GM21717 (cell line): Measurements from ENCODE around the gene PTPN12.
"Not testable (repeated sequence)": the region's sequence is repeated elsewhere in the genome, so short reads cannot be mapped to it uniquely, and the experiment has no call there.

Source experiments
- ATAC-seq: cut with Tn5 transposase; IDR thresholded peaks from one replicate; pipeline ENCODE4 v1.9.1; 2021; ENCODE audit warnings: mild to moderate bottlenecking, moderate library complexity; ENCODE audit not compliant: unreplicated experiment

Gene PTPN12

DNA sequence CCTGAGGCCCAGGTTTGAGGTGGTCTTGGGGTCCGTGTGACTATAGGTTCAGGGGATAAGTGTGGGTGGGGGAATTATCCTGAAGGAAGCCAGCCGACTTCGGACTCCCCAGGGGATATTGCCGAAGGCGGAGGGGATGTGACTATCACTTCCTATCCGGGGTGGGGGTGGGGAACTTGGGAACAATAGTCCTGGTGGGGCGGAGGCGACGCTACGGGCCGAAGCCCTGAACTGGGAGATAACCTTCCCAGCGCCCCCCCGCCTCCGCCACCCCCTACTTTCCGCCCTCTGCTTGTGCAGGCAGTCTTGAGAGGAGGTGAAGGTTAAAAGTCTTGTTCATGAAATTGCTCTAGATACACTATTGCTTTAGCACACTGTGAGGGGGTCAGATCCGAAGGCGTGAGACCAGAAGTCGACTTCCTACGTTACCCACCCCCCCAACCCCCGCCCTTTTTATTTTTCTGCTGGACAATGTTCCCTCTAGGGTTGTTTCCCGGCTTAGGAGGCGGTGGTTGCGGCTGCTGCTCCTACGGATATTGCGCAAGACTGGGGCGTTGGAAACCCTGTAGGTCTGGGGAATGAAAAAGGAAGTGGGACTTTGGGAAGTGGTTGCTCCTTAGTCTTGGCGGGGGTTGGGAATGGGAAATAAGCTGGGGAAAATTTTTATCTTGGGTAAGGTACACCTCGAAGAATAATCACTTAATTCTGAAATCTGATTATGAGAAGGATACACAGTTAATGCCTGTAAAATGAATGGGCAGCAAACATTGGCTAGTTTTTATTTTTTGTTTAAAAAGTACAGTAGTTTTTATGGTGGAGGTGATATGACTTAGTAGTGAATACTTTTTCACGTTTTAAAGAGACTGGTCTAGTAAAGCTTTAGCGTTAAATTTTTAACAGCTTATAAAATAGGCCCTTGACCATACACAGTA lies 1.5 kb downstream of the PTPN12 start:
- peak; percentile 3 for ATAC-seq

DNA sequence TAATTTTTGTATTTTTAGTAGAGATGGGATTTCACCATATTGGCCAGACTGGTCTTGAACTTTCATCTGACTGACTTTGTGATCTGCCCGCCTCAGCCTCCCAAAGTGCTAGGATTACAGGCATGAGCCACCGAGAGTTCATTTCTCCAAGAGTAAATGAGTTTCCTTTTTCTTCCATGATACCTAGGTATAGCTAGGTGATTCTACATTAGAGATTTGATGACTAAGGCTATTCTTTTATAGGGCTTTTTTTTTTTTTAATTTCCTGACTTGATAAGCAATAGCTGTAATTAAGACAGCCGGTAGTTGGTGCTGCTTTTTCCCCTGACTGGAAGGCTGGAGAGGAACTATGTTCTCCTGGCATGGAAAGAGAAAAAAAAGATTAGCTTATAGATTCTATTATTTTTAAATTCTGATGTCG lies 3.3 kb downstream of the PTPN12 start:
- ATAC-seq, result no peak

DNA sequence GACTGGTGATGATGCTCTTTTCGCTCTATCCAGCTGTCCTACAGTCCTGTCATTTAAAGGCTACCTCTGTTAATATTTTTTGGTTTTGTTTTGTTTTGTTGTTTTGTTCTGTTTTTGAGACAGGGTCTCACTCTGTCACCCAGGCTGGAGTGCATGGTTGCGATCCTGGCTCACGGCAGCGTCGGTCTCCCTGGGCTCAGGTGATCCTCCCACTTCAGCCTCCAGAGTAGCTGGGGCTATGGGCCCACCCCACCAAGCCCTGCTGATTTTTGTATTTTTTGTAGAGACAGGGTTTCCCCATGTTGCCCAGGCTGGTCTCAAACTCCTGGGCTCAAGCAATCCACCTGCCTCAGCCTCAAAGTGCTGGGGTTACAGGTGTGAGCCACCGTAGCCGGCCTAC lies 3.9 kb downstream of the PTPN12 start:
- ATAC-seq, result not testable (repeated sequence)

DNA sequence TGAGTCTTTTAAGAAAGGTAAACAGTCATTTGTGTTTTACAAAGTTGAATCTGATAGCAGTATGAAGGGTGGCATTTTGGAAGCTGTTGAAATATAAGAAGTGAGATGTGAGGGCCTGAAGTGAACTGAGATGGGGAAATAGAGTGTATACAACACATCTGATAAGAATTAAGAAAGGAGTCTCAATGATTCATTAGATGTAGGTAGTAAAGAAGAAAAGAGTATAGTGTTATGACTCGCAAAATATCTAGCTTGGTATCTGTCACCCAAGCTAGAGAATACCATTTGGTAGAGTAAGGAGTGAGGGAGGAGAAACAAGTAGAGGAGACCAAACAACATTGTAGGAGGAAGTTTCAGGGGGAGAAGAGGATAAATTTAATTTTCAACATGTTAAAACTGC lies 5.3 kb downstream of the PTPN12 start:
- ATAC-seq, result no peak

DNA sequence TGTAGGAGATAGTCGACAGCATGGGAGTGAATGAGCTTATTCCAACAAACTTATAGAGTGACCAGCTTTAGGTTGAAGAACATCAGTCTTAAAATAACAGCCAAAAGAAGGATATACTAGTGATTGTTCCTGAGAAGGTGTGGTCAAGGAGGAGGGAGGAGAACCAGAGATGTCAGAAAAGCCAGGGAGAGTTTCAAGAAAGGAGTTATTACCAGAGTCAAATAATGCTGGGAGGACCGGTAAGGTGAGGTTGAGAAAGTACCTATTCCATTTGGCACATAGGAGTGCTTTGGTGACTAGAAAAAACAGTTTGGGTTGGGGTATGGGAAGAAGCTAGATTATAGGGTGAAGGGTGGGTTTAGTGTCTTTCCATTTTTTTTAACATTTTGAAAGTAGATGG lies 5.8 kb downstream of the PTPN12 start:
- ATAC-seq, result no peak

DNA sequence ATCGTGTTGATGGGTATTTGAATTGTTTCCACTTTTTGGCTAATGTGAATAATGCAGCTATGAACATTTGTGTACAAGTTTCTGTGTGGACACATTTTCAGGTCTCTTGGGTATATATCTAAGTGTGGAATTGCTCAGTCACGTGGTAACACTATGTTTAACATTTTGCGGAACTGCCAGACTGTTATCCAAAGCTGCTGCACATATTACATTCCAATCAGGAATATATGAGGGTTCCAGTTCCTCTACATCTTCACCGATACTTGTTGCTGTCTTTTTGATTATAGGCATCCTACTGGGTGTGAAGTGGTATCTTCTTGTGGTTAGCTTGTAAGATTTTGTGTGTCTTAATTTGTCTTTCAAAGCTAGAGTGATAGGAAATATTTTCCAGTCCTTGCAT lies 6.8 kb downstream of the PTPN12 start:
- no peak for ATAC-seq

DNA sequence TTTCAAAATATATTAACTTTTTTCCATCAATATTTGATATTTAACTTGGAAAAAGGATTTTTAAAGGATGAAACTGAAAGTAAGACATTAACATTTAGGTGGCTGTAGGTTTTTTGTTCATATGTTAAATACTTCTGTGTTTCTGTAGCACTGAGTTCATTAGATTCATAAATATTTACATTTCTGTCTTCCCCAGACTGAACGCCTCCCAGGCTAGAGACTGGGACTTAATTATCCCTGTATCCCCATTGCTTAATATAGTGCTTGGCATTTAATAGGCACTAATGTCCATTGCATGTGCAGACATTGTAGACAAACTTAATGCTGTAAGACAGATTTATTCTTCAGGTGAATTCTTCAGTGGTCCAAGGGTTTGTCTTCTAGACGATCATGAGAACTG lies 7.4 kb downstream of the PTPN12 start:
- ATAC-seq, result no peak

DNA sequence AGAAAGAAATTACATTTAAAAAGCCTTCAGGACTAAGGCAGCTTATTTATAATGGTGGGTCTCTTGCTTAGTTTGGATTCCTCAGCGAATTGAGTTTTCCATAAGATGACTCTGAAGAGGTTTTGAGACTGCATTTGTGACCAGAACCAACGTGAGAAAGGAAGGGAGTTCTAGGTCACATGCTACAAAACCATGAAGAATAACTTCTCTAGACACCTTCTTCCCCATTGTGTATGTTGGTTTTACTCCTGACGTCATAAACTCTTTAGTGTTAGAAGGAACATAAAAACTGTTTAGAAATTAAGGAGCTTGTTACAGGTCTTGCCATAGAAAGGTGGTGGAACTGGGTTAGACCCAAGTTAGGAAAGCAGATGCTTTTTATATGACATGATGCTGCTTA lies 11.1 kb downstream of the PTPN12 start:
- ATAC-seq, result no peak

DNA sequence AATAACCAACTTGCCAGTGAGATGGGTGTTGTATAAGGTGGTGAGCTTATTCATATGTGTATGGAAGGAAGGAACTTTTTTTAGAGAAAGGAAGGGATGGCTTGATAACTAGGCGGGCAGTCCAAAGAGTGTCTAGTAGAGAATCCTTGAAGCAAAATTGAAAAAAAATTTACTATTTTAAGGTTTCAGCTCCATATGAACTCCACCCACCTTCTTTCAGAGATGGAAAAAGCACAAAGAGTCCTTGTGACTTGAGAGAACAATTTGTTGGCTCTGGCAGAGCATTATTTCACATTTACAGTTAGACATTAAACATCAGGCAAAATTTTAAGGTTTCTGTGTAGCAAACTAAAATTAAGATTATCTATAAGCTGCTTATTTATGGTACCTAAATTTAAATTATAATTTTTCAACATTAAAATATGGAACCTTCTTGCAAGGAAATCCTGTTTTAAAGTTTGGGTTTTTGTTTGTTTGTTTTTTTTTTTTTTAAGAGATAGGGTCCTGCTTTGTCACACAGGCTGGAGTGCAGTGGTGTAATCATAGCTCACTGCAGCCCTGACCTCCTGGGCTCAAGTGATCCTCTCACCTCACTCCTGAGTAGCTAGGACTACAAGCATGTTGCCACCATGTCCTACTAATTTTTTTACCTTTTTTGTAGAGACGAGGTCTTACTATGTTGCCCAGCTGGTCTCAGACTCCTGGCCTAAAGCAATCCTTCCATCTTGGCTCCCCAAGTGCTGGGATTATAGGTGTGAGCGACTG lies 12.2 kb downstream of the PTPN12 start:
- no peak for ATAC-seq

DNA sequence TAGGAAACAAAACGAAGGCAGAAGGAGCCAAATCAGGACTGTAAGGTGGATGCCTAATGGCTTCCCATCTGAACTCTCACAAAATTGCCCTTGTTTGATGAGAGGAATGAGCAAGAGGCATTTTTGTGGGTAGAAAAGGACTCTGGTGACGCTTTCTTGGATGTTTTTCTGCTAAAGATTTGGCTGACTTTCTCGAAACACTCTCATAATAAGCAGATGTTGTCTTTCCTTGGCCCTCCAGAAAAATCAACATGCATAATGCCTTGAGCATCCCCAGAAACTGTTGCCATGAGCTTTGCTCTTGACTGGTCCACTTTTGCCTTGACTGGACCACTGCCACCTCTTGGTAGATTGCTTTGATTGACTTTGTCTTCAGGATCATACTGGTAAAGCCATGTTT lies 13.5 kb downstream of the PTPN12 start:
- ATAC-seq, result no peak

DNA sequence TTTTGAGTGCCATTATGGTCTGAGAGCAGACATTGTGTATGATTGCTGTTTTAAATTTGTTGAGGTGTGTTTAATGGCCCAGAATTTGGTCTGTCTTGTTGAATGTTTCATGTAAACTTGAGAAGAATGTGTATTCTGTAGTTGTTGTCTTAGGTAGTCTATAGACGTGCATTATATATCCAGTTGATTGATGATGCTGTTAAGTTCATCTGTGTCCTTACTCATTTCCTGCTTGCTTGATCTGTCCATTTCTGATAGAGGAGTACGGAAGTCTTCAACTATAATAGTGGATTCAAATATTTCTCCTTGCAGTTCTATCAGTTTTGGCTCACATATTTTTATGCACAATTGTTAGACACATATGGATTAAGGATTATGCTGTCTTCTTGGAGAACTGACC lies 16.0 kb downstream of the PTPN12 start:
- ATAC-seq, result no peak

DNA sequence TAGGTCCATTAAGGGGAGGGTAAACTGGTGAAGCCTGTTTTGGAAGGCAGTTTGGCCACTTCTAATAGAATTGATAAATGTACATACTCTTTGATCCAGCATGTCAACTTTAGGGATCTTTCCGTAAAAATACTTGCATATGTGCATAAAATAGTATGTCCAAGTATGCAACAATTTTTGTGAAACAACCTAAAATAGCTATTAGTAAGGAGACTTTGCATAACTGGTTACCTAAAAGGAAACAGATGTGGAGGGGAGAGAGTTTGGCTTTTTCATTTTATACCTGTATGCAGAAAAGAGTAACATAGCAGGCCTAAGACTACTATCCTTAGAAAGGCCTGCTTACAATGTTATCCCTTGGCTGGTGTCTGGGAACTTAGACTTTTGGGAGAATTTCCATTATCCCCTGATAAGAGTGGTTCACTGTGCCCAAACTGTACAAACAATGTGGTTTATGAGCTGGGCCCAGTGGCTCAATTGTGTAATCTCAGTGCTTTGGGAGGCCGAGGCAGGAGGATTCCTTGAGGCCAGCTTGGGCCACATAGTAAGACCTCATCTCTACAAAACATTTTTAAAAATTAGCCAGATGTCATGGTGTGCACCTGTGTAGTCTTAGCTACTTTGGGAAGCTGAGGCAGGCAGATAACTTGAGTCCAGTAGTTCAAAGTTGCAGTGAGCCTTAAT lies 21.3 kb downstream of the PTPN12 start:
- ATAC-seq, result no peak

DNA sequence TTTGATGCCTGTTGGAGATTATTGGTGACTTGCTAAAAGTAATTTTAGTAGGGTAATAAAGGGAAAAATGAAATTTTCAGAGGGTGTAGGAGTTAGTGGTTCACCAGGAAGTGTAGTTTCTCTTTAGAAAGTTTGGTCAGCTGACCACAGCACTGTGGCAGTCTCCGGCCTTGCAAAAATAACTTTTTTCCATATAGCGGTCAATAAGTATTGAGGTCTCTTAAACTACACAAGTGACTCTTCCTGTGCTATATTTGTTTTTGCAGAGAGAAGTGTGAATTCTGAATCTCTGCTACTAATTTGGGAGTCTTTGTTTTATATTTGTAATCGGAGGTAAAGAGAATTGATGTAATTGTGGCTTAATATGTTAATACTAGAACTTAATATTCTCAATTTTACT lies 24.3 kb downstream of the PTPN12 start:
- peak; percentile 80 for ATAC-seq

DNA sequence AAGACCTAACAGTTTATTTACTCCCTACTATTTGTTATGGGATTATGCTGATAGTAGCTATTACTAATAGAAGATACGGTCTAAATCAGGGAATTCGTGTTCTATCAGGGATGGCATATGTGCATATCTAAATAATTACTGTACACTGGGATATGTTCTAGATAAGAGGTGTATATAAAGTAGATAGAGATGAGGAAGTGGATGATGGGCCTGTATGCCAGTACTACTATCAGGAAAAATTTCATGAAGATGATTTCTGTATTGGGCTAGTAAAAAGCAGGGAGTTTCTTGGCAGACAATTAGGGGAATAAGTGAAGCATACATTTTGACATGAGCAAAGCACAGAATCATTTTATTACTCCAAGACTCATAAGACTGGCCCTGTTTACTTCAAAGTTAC lies 26.2 kb downstream of the PTPN12 start:
- no peak for ATAC-seq

DNA sequence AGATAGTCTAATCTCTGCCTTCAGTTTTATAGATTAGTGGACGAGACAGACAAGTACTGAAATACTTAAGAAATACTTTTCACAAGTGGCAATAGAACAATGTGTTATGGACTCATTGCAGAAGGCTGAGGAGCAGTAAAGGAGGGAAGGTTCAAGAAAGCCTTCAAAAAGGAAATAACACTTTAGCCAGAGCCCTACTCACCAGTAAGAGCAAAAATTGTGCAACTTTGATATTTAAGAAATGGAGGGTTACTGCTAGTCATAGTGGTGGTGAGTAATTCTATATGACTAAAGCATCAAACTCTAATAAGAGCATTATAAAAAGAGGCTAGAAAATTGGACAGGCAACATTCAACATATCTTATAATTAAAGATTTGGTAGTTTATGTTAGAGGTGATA lies 28.8 kb downstream of the PTPN12 start:
- ATAC-seq, result no peak

DNA sequence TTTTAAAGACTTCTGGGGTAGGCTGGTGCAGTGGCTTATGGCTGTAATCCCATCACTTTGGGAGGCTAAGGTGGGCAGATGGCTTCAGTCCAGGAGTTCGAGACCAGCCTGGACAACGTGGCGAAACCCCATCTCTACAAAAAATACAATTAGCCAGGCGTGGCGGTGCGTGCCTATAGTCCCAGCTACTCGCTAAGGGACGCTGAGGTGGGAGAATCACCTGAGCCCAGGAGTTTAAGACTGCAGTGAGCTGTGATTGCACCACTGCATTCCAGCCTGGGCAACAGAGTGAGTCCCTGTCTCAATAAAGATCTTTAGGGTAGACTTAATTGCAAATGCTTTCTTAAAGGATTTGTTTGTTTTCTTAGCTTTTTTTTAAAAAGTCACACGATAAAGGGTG lies 29.3 kb downstream of the PTPN12 start:
- no peak for ATAC-seq

DNA sequence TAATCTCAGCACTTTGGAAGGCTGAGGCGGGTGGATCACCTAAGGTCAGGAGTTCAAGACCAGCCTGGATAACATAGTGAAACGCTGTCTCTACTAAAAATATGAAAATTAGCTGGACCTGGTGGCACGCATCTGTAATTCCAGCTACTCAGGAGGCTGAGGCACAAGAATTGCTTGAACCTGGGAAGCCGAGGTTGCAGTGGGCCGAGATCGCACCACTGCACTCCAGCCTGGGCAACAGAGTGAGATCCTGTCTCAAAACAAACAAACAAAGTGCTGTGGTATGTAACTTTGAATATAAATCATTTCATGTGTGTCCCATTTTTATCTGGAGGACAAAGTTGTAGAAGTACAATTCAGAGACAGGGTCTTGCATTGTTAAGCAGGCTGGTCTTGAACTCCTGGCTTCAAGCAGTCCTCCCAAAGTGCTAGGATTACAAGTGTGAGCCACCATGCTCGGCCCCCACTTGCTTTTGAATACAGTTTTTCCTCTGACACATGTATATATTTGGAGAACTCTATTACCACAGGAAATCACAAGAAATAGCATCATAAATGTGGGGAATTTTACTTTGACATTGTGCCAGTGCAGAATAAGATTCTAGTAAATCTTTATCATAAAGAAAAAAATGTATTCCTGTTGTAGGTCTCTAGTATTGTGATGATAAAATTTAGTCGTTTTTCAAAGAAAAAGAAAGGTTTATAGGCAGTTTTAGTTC lies 32.6 kb downstream of the PTPN12 start:
- no peak for ATAC-seq

DNA sequence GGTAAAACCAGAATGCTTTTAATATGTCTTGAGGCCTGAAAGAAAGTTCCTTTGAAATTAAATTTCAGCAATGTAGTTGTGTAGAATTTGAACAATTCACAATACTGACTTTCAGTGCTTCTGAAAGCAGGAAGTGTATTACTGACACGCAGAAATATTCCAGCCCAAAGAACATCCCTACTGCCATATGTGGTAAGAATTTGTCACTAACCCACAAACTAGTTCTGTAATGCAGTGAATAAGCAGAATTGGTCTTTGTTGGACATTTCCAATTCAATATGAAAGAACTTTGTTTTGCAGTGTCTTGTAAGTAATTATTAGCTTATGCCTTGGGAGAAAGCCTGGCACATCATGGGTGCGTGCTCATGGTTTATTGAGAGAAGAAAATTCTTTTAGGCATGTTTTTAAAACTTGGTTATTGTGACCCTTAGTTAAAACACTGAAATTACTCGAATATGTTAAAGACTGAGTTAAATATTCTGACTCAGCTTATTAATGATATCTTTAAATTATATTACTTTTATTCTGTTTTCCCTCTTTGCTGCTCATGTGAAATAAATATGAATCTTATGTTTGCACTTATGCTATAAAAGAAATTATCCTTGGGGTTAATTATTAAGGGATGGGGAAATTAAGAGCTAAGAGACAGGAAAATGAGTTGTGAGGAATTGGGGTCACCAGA lies 33.4 kb downstream of the PTPN12 start:
- ATAC-seq, result no peak

DNA sequence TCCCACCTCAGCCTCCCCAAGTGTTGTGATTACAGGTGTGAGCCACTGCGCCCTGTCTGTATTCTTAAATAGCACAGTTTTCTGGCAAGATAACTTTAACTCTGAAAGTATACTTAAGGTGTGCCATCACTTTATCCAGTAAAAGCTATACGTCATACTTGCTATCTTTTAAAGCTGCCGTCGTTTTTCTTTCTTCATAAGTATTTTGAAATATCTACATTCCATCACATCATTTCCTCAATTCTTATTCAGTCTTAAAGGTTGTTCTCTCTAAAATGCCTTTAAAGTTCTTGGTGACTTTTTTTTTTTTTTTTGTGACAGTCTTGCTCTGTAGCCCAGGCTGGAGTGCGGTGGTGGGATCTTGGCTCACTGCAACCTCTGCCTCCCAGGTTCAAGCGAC lies 34.7 kb downstream of the PTPN12 start:
- no peak for ATAC-seq

DNA sequence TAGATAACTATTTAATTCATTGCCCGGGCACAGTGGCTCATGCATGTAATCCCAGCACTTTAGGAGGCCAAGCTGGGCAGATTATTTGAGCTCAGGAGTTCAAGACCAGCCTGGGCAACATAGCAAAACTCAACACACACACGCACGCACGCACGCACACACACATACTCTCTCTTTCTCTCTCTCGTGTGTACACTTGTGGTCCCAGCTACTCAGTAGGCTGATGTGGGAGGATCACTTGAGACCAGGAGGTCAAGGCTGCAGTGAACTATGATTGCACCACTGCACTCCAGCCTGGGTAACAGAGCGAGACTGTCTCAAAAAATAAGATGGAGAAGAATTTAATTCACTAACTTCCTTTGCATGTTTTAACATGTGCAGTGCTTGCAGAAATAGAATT lies 38.1 kb downstream of the PTPN12 start:
- no peak for ATAC-seq
